ENCODE measurements around the gene KCNH5. TPM values are rescaled to one million over a fixed set of nuclear protein-coding genes. Genes with fewer than 3 reads are reported as not detected.

KCNH5 gene
- total and polyA plus RNA-seq, 2 donors (not counting 1 experiment from before 2014, with no cell fraction given): 0.03 to 0.83 TPM

- no peaks in the 10 kb centered on the region for H3K36me3 ChIP-seq (ENCODE audit: control insufficient read depth, insufficient read depth, low read length)
- H3K4me2 ChIP-seq (ENCODE audit: extremely low read depth, insufficient read depth, low read length): no peak overlapping the region
- no peak for DNase-seq (ENCODE audit: low read depth in 2 of 2)
- no peak overlapping the region for H3K27ac ChIP-seq (ENCODE audit: insufficient read depth, low read length)
- H3K79me2 ChIP-seq (ENCODE audit: control insufficient read depth, insufficient read depth, low read length): no peaks in the 10 kb centered on the region
- no peak overlapping the region for H3K9ac ChIP-seq (ENCODE audit: insufficient read depth, low read length)
- TF ChIP-seq EZH2 (IDR thresholded peaks at IDR 0.05; ENCODE audit: low read length, missing control alignments) (no peak), CTCF (conservative IDR thresholded peaks at IDR 0.05 in 1 of 2, IDR thresholded peaks at IDR 0.05 in 1 of 2; ENCODE audit: low read depth in 1 of 2, low read length in 2 of 2) (no peak)
- no peak overlapping the region for H2AFZ ChIP-seq (ENCODE audit: low read length)
- H3K4me3 ChIP-seq (replicated peaks in 1 of 4; ENCODE audit: control extremely low read depth in 1 of 4, insufficient read depth in 1 of 4, low read depth in 3 of 4, low read length in 4 of 4): no peak overlapping the region
- no peaks in the 10 kb centered on the region for H4K20me1 ChIP-seq (ENCODE audit: control insufficient read depth, extremely low read depth, insufficient read depth, low read length)
- H3K4me1 ChIP-seq (ENCODE audit: control insufficient read depth, extremely low read depth, insufficient read depth, low read length): no peaks in the 10 kb centered on the region
- H3K27me3 ChIP-seq (ENCODE audit: control insufficient read depth, insufficient read depth, low read length): no peaks in the 10 kb centered on the region
- H3K9me3 ChIP-seq (ENCODE audit: control insufficient read depth, insufficient read depth, low read depth, low read length): no peaks in the 10 kb centered on the region
Observed at GRCh38 chr14:62718629-62719028, 326.6 kb downstream of the KCNH5 start.

- Histone ChIP-seq H3K4me3 (replicated peaks in 1 of 4; ENCODE audit: control extremely low read depth in 1 of 4, insufficient read depth in 1 of 4, low read depth in 3 of 4, low read length in 4 of 4) (no peak overlapping the region), H3K4me1 (ENCODE audit: control insufficient read depth, extremely low read depth, insufficient read depth, low read length) (no peaks in the 10 kb centered on the region), H3K27ac (ENCODE audit: insufficient read depth, low read length) (no peak overlapping the region), H3K79me2 (ENCODE audit: control insufficient read depth, insufficient read depth, low read length) (no peaks in the 10 kb centered on the region), H3K27me3 (ENCODE audit: control insufficient read depth, insufficient read depth, low read length) (no peaks in the 10 kb centered on the region), H3K36me3 (ENCODE audit: control insufficient read depth, insufficient read depth, low read length) (no peaks in the 10 kb centered on the region), H2AFZ (ENCODE audit: low read length) (no peak overlapping the region), H4K20me1 (ENCODE audit: control insufficient read depth, extremely low read depth, insufficient read depth, low read length) (no peaks in the 10 kb centered on the region), H3K4me2 (ENCODE audit: extremely low read depth, insufficient read depth, low read length) (no peak overlapping the region), H3K9ac (ENCODE audit: insufficient read depth, low read length) (no peak overlapping the region), H3K9me3 (ENCODE audit: control insufficient read depth, insufficient read depth, low read depth, low read length) (no peaks in the 10 kb centered on the region)
- no peak for DNase-seq (ENCODE audit: low read depth in 2 of 2)
- no peak for TF ChIP-seq EZH2 (IDR thresholded peaks at IDR 0.05; ENCODE audit: low read length, missing control alignments)
- TF ChIP-seq CTCF (conservative IDR thresholded peaks at IDR 0.05 in 1 of 2, IDR thresholded peaks at IDR 0.05 in 1 of 2; ENCODE audit: low read depth in 1 of 2, low read length in 2 of 2): no peak
Observed at GRCh38 chr14:62711351-62712023, 333.8 kb downstream of the KCNH5 start.

- H3K27me3 ChIP-seq (ENCODE audit: control insufficient read depth, insufficient read depth, low read length): no peaks in the 10 kb centered on the region
- H3K4me2 ChIP-seq (ENCODE audit: extremely low read depth, insufficient read depth, low read length): no peak overlapping the region
- TF ChIP-seq CTCF (conservative IDR thresholded peaks at IDR 0.05 in 1 of 2, IDR thresholded peaks at IDR 0.05 in 1 of 2; ENCODE audit: low read depth in 1 of 2, low read length in 2 of 2) (no peak), EZH2 (IDR thresholded peaks at IDR 0.05; ENCODE audit: low read length, missing control alignments) (no peak)
- no peaks in the 10 kb centered on the region for H3K79me2 ChIP-seq (ENCODE audit: control insufficient read depth, insufficient read depth, low read length)
- H2AFZ ChIP-seq (ENCODE audit: low read length): no peak overlapping the region
- H3K27ac ChIP-seq (ENCODE audit: insufficient read depth, low read length): no peak overlapping the region
- H3K4me3 ChIP-seq (replicated peaks in 1 of 4; ENCODE audit: control extremely low read depth in 1 of 4, insufficient read depth in 1 of 4, low read depth in 3 of 4, low read length in 4 of 4): no peak overlapping the region
- no peaks in the 10 kb centered on the region for H3K9me3 ChIP-seq (ENCODE audit: control insufficient read depth, insufficient read depth, low read depth, low read length)
- no peaks in the 10 kb centered on the region for H4K20me1 ChIP-seq (ENCODE audit: control insufficient read depth, extremely low read depth, insufficient read depth, low read length)
- H3K36me3 ChIP-seq (ENCODE audit: control insufficient read depth, insufficient read depth, low read length): no peaks in the 10 kb centered on the region
- H3K9ac ChIP-seq (ENCODE audit: insufficient read depth, low read length): no peak overlapping the region
- no peak for DNase-seq (ENCODE audit: low read depth in 2 of 2)
- no peaks in the 10 kb centered on the region for H3K4me1 ChIP-seq (ENCODE audit: control insufficient read depth, extremely low read depth, insufficient read depth, low read length)
Observed at GRCh38 chr14:62710811-62711210, 334.4 kb downstream of the KCNH5 start.

Measured in fibroblast of lung (primary cell).